Omental fat pad (tissue), 4 donors: Measurements from ENCODE around the gene SH3PXD2A. TPM values are rescaled to one million over a fixed set of nuclear protein-coding genes. Genes with fewer than 3 reads are reported as not detected.

Experiments used
- ATAC-seq: fragments of 150-250 bp; one replicate; pipeline ENCODE4 v1.9.1; 2016; ENCODE audit warnings: mild to moderate bottlenecking, moderate library complexity; ENCODE audit not compliant: low FRiP score
- DNase-seq: peaks from one replicate; pipeline ENCODE4 v3.0.0-alpha.2; 2019; ENCODE audit warnings: low spot score
- CTCF ChIP-seq, 3 donors: fragments of 450-650 bp; IDR thresholded peaks; one replicate each; pipeline ENCODE4 v1.5.1; 2016 to 2017; ENCODE audit warnings: antibody characterized with exemption in 3 of 3, mild to moderate bottlenecking in 3 of 3, moderate library complexity in 2 of 3
- total RNA-seq, 4 donors: library from RNA; depleted of rRNA; stranded (reverse); fragments of >200 nt; gene quantifications; one replicate each; pipeline ENCODE4 v1.1.0, GENCODE V29; 2016

Gene SH3PXD2A
- total RNA-seq, 4 donors from 2014 or later: 21.0 to 36.3 (median 22.5) TPM

- DNase-seq (no peak), ATAC-seq (no peak)
- TF ChIP-seq CTCF (IDR thresholded peaks at IDR 0.05): no peak
Observed at GRCh38 chr10:103793429-103793828, 61.9 kb downstream of the SH3PXD2A start.

GRCh38 chr10:103792547-103792946, 62.8 kb downstream of the SH3PXD2A start:
- no peak for TF ChIP-seq CTCF (IDR thresholded peaks at IDR 0.05)
- ATAC-seq: no peak
- no peak for DNase-seq

- no peak for TF ChIP-seq CTCF (IDR thresholded peaks at IDR 0.05)
- no peak for ATAC-seq
- DNase-seq: no peak
Observed at GRCh38 chr10:103791858-103792257, 63.5 kb downstream of the SH3PXD2A start.

GRCh38 chr10:103791291-103791690, 64.1 kb downstream of the SH3PXD2A start:
- DNase-seq (no peak), ATAC-seq (no peak)
- TF ChIP-seq CTCF (IDR thresholded peaks at IDR 0.05): no peak

- DNase-seq (no peak), ATAC-seq (no peak)
- no peak for TF ChIP-seq CTCF (IDR thresholded peaks at IDR 0.05)
Observed at GRCh38 chr10:103790580-103790979, 64.8 kb downstream of the SH3PXD2A start.

- no peak for TF ChIP-seq CTCF (IDR thresholded peaks at IDR 0.05)
- ATAC-seq: no peak
- DNase-seq: no peak
Observed at GRCh38 chr10:103789771-103790201, 65.6 kb downstream of the SH3PXD2A start.

GRCh38 chr10:103789161-103789560, 66.2 kb downstream of the SH3PXD2A start:
- ATAC-seq (no peak), DNase-seq (no peak)
- TF ChIP-seq CTCF (IDR thresholded peaks at IDR 0.05): no peak
